Type B pancreatic cell (in vitro differentiated cells): ENCODE results near the gene PLEKHH2. TPM values are rescaled to one million over a fixed set of nuclear protein-coding genes. Genes with fewer than 3 reads are reported as not detected.

Source experiments
- DNase-seq: peaks from one replicate; pipeline ENCODE4 v3.0.0; 2021; ENCODE audit warnings: mixed read lengths; ENCODE audit not compliant: unreplicated experiment; ENCODE audit errors: extremely low spot score
- H3K27ac Mint-ChIP-seq: 2 replicates; pipeline ENCODE4 v1.8.0; 2021; ENCODE audit warnings: mild to moderate bottlenecking, mixed read lengths
- H3K27me3 Mint-ChIP-seq: 2 replicates; pipeline ENCODE4 v1.8.0; 2021; ENCODE audit warnings: mixed read lengths
- H3K36me3 Mint-ChIP-seq: 2 replicates; pipeline ENCODE4 v1.8.0; 2021; ENCODE audit warnings: mixed read lengths
- H3K4me1 Mint-ChIP-seq: one replicate; pipeline ENCODE4 v1.8.0; 2021; ENCODE audit warnings: mixed read lengths; ENCODE audit not compliant: unreplicated experiment
- H3K4me3 Mint-ChIP-seq: 2 replicates; pipeline ENCODE4 v1.8.0; 2021; ENCODE audit warnings: mild to moderate bottlenecking, mixed read lengths
- H3K9me3 Mint-ChIP-seq: 2 replicates; pipeline ENCODE4 v1.8.0; 2021; ENCODE audit warnings: mixed read lengths
- CTCF ChIP-seq: fragments of 200-600 bp; sonication (generic); conservative IDR thresholded peaks from 2 replicates; pipeline ENCODE4 v1.5.0; 2021; ENCODE audit warnings: antibody characterized with exemption, mild to moderate bottlenecking
- total RNA-seq: library from RNA; stranded (reverse); gene quantifications from 2 replicates; pipeline ENCODE4 v1.2.1, GENCODE V29; 2021; ENCODE audit warnings: low replicate concordance

Gene PLEKHH2
- total RNA-seq, 1 donor from 2014 or later: 3.5 TPM

GRCh38 chr2:43751476-43751990 lies 114.5 kb downstream of the PLEKHH2 start:
- Mint-ChIP-seq H3K27me3 (no peaks in the 10 kb centered on the region), H3K36me3 (no peaks in the 10 kb centered on the region), H3K27ac (no peak overlapping the region), H3K4me3 (no peak overlapping the region), H3K4me1 (no peaks in the 10 kb centered on the region), H3K9me3 (no peaks in the 10 kb centered on the region)
- TF ChIP-seq CTCF: no peak
- no peak for DNase-seq

GRCh38 chr2:43752302-43752701 lies 115.2 kb downstream of the PLEKHH2 start:
- Mint-ChIP-seq H3K9me3 (no peaks in the 10 kb centered on the region), H3K27me3 (no peaks in the 10 kb centered on the region), H3K27ac (no peak overlapping the region), H3K36me3 (no peaks in the 10 kb centered on the region), H3K4me3 (no peak overlapping the region), H3K4me1 (no peaks in the 10 kb centered on the region)
- TF ChIP-seq CTCF: no peak
- DNase-seq: no peak

- Mint-ChIP-seq H3K27ac (no peak overlapping the region), H3K4me1 (peaks cover 2% of the 10 kb centered on the region), H3K4me3 (no peak overlapping the region), H3K27me3 (no peaks in the 10 kb centered on the region), H3K9me3 (no peaks in the 10 kb centered on the region), H3K36me3 (no peaks in the 10 kb centered on the region)
- DNase-seq: no peak
- TF ChIP-seq CTCF: no peak
These were observed 117.1 kb downstream of the PLEKHH2 start for GRCh38 chr2:43754180-43754579.

- DNase-seq: no peak
- peaks cover 4% of the 10 kb centered on the region for H3K4me1 Mint-ChIP-seq
- TF ChIP-seq CTCF: no peak
- H3K36me3 Mint-ChIP-seq: no peaks in the 10 kb centered on the region
- H3K4me3 Mint-ChIP-seq: no peak overlapping the region
- H3K9me3 Mint-ChIP-seq: no peaks in the 10 kb centered on the region
- no peaks in the 10 kb centered on the region for H3K27me3 Mint-ChIP-seq
- no peak overlapping the region for H3K27ac Mint-ChIP-seq
These were observed 121.7 kb downstream of the PLEKHH2 start for GRCh38 chr2:43758739-43759138.

DNA sequence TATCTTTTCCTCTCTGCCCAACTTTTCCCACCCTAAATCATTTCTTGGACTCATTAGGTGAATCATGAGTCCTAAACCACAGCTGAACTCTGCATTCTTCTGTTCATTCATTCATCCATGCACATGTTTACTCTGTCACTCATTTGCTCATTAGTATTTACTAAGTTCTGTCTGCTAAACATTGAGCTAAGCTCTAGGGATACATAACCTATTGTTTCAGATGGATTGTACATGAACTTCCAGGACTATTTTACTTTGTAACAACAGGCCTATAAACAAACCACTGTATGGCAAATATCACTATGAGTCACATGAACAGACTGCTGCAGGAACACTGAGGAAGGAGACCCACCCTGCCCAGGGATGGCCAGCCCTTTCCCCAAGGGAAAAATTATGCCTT lies 122.1 kb downstream of the PLEKHH2 start:
- H3K27ac Mint-ChIP-seq: no peak overlapping the region

More for the DNA sequence above, 122.1 kb downstream of the PLEKHH2 start:
- Mint-ChIP-seq H3K36me3 (no peaks in the 10 kb centered on the region), H3K4me1 (peaks cover 4% of the 10 kb centered on the region), H3K27me3 (no peaks in the 10 kb centered on the region), H3K9me3 (no peaks in the 10 kb centered on the region), H3K4me3 (no peak overlapping the region)
- no peak for DNase-seq
- TF ChIP-seq CTCF: no peak
